MM.1S (cell line): ENCODE data around the gene DSPP.

Source experiments
- EZH2 ChIP-seq: fragments of 300-600 bp; sonication (generic); optimal IDR thresholded peaks from 2 replicates; pipeline ENCODE3; 2017; ENCODE audit warnings: low read depth, mild to moderate bottlenecking, antibody characterized with exemption, low read length, mixed read lengths
- EZH2phosphoT487 ChIP-seq: fragments of 300-600 bp; sonication (generic); IDR thresholded peaks from 2 replicates; pipeline ENCODE4 v1.6.1; 2018; ENCODE audit warnings: antibody characterized with exemption, low read length
- TF ChIP-seq, protein P1 (sequence below): fragments of 300-600 bp; sonication (generic); IDR thresholded peaks from 2 replicates; pipeline ENCODE4 v1.5.1; 2016; ENCODE audit warnings: antibody characterized with exemption, low read length, mixed read lengths

DNA sequence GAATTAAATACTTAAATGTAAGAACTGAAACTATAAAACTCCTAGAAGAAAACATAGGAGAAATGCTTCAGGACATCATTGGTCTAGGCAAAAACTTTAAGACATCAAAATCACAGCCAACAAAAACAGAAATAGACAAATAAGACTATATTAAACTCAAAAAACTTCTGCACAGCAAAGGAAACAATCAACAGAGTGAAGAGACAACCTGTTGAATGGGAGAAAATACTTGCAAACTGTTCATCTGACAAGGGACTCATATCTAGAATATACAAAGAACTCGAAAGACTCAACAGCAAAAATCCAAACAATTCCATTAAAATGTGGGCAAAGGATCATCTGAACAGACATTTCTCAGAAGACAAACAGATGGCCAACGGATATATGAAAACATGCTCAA lies 16.2 kb upstream of the DSPP start:
- TF ChIP-seq EZH2 (no peak), EZH2phosphoT487 (no peak)
- TF ChIP-seq, protein P1, sequence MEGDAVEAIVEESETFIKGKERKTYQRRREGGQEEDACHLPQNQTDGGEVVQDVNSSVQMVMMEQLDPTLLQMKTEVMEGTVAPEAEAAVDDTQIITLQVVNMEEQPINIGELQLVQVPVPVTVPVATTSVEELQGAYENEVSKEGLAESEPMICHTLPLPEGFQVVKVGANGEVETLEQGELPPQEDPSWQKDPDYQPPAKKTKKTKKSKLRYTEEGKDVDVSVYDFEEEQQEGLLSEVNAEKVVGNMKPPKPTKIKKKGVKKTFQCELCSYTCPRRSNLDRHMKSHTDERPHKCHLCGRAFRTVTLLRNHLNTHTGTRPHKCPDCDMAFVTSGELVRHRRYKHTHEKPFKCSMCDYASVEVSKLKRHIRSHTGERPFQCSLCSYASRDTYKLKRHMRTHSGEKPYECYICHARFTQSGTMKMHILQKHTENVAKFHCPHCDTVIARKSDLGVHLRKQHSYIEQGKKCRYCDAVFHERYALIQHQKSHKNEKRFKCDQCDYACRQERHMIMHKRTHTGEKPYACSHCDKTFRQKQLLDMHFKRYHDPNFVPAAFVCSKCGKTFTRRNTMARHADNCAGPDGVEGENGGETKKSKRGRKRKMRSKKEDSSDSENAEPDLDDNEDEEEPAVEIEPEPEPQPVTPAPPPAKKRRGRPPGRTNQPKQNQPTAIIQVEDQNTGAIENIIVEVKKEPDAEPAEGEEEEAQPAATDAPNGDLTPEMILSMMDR, result no peak
